GM18868 (cell line): ENCODE measurements around the gene CCL20.

Experiments
- ATAC-seq: cut with Tn5 transposase; IDR thresholded peaks from one replicate; pipeline ENCODE4 v1.9.1; 2021; ENCODE audit warnings: mild to moderate bottlenecking, moderate library complexity; ENCODE audit not compliant: unreplicated experiment

Gene CCL20

GRCh38 chr2:227799202-227799601 is 14.4 kb upstream of the CCL20 start:
- no peak for ATAC-seq

- no peak for ATAC-seq
Measured at GRCh38 chr2:227802882-227803281, 10.8 kb upstream of the CCL20 start.

GRCh38 chr2:227804975-227805374 is 8.7 kb upstream of the CCL20 start:
- ATAC-seq: no peak

GRCh38 chr2:227805578-227805977 is 8.1 kb upstream of the CCL20 start:
- no peak for ATAC-seq

- ATAC-seq: no peak
Measured at GRCh38 chr2:227808936-227809335, 4.7 kb upstream of the CCL20 start.

- ATAC-seq: no peak
Measured at GRCh38 chr2:227812001-227812400, 1.6 kb upstream of the CCL20 start.

GRCh38 chr2:227813229-227813561 is 447 bp upstream of the CCL20 start:
- no peak for ATAC-seq

GRCh38 chr2:227815066-227815465 is 1.4 kb downstream of the CCL20 start:
- ATAC-seq: no peak

- no peak for ATAC-seq
Measured at GRCh38 chr2:227816507-227817294, 3.1 kb downstream of the CCL20 start.

- no peak for ATAC-seq
Measured at GRCh38 chr2:227817336-227817735, 3.7 kb downstream of the CCL20 start.

GRCh38 chr2:227817850-227818674 is 4.4 kb downstream of the CCL20 start:
- ATAC-seq: peak; percentile 77

GRCh38 chr2:227818675-227819397 is 5.2 kb downstream of the CCL20 start:
- ATAC-seq: no peak

- no peak for ATAC-seq
Measured at GRCh38 chr2:227819398-227819697, 5.7 kb downstream of the CCL20 start.

- no peak for ATAC-seq
Measured at GRCh38 chr2:227821043-227821942, 7.7 kb downstream of the CCL20 start.

- no peak for ATAC-seq
Measured at GRCh38 chr2:227822416-227823003, 8.9 kb downstream of the CCL20 start.

GRCh38 chr2:227823922-227824321 is 10.3 kb downstream of the CCL20 start:
- no peak for ATAC-seq

GRCh38 chr2:227824711-227825110 is 11.1 kb downstream of the CCL20 start:
- no peak for ATAC-seq

GRCh38 chr2:227826019-227826521 is 12.4 kb downstream of the CCL20 start:
- no peak for ATAC-seq

- no peak for ATAC-seq
Measured at GRCh38 chr2:227826563-227826962, 12.9 kb downstream of the CCL20 start.

- ATAC-seq: no peak
Measured at GRCh38 chr2:227827143-227827542, 13.5 kb downstream of the CCL20 start.
